GM12878 (cell line): Measurements from ENCODE around the gene CAMKK2. TPM values are rescaled to one million over a fixed set of nuclear protein-coding genes. Genes with fewer than 3 reads are reported as not detected.

Source experiments
- ATAC-seq: fragments of 200-7000 bp; cut with Tn5 transposase; 3 replicates; pipeline ENCODE4 v1.9.1; 2020; ENCODE audit warnings: mild to moderate bottlenecking, moderate library complexity
- BruUV-seq: library from RNA; stranded (reverse); fragments of 400-500 nt; replicated peaks from 2 replicates; lab custom pipeline; 2021; lab: Mats Ljungman, UMichigan
- CTCF ChIA-PET: fragments of 300-600 bp; sonication (Branson Sonifier 250); formaldehyde crosslinking; extraction: SDS; loops from one replicate; lab custom pipeline; 2021; ENCODE audit warnings: inconsistent platforms; lab: Yijun Ruan, JAX
- POLR2A ChIA-PET: fragments of 350-600 bp; formaldehyde crosslinking; extraction: SDS; loops from one replicate; lab custom pipeline; 2021; ENCODE audit warnings: inconsistent platforms; lab: Charles Lee
- RAD21 ChIA-PET: fragments of 300-600 bp; sonication (Branson Sonifier 250); formaldehyde crosslinking; loops from one replicate; lab custom pipeline; 2023; ENCODE audit warnings: antibody characterized with exemption; ENCODE audit not compliant: unreplicated experiment; lab: Charles Lee
- SMC1A ChIA-PET: fragments of 300-600 bp; sonication (Branson Sonifier 250); formaldehyde crosslinking; loops from one replicate; lab custom pipeline; 2023; ENCODE audit not compliant: unreplicated experiment, uncharacterized antibody; lab: Charles Lee
- DNase-seq: peaks from one replicate; pipeline ENCODE4 v3.0.0-alpha.2; 2011; ENCODE audit warnings: low read depth, low spot score
- FAIRE-seq: peaks from 3 replicates; lab custom pipeline; 2011; peaks lifted over from hg19 to GRCh38; lab: Jason Lieb, UNC
- H2AFZ ChIP-seq: 2 replicates; pipeline ENCODE4 v1.6.0; 2011; ENCODE audit warnings: low read depth, low read length, control low read depth; ENCODE audit not compliant: control insufficient read depth
- H3K27ac ChIP-seq: 2 replicates; pipeline ENCODE4 v1.5.1; 2011; ENCODE audit warnings: control low read depth; ENCODE audit not compliant: control insufficient read depth, insufficient read depth
- H3K27me3 ChIP-seq, 2 experiments: replicated peaks in 1 of 2; 2 replicates each; pipeline versions ENCODE4 v1.6.0 to v1.6.1; 2011; ENCODE audit warnings: low read length in 1 of 2; ENCODE audit not compliant: control insufficient read depth in 2 of 2, insufficient read depth in 2 of 2
- H3K36me3 ChIP-seq, 2 experiments: 2 replicates each; pipeline ENCODE4 v1.5.1; 2011; ENCODE audit warnings: low read length in 1 of 2; ENCODE audit not compliant: control insufficient read depth in 2 of 2, insufficient read depth in 2 of 2
- H3K4me1 ChIP-seq: 2 replicates; pipeline ENCODE4 v1.6.1; 2011; ENCODE audit warnings: mild to moderate bottlenecking, low read length, moderate library complexity, mixed read lengths; ENCODE audit not compliant: control insufficient read depth, insufficient read depth
- H3K4me2 ChIP-seq: 2 replicates; pipeline ENCODE4 v1.6.0; 2011; ENCODE audit warnings: control low read depth; ENCODE audit not compliant: control insufficient read depth, insufficient read depth
- H3K4me3 ChIP-seq: fragments of 200-600 bp; sonication (generic); 2 replicates; pipeline ENCODE4 v1.5.1; 2016
- H3K79me2 ChIP-seq: 2 replicates; pipeline ENCODE4 v1.6.0; 2011; ENCODE audit warnings: low read length; ENCODE audit not compliant: control insufficient read depth, insufficient read depth
- H3K9ac ChIP-seq: 2 replicates; pipeline ENCODE4 v1.8.0; 2011; ENCODE audit warnings: low read length, control low read depth, mixed read lengths; ENCODE audit not compliant: control insufficient read depth, insufficient read depth
- H3K9me3 ChIP-seq: replicated peaks from 3 replicates; pipeline ENCODE4 v1.5.1; 2011; ENCODE audit warnings: mild to moderate bottlenecking, low read length; ENCODE audit not compliant: control insufficient read depth, insufficient read depth
- H4K20me1 ChIP-seq: 2 replicates; pipeline ENCODE4 v1.6.0; 2011; ENCODE audit not compliant: control insufficient read depth, insufficient read depth
- ETV6 ChIP-seq, 2 experiments: fragments of 450-650 bp in 1 of 2; IDR thresholded peaks in 1 of 2; conservative IDR thresholded peaks in 1 of 2; 2 replicates each; pipeline ENCODE4 v1.6.1; 2014; ENCODE audit warnings: antibody characterized with exemption in 1 of 2, borderline replicate concordance in 1 of 2, low read depth in 1 of 2, mild to moderate bottlenecking in 1 of 2, moderate library complexity in 1 of 2
- HCFC1 ChIP-seq: fragments of 150-350 bp; IDR thresholded peaks from 2 replicates; pipeline ENCODE4 v1.6.1; 2014; ENCODE audit warnings: low read length
- NFXL1 ChIP-seq: fragments of 450-650 bp; IDR thresholded peaks from 2 replicates; pipeline ENCODE4 v1.6.1; 2017; ENCODE audit warnings: antibody characterized with exemption, mild to moderate bottlenecking, borderline replicate concordance
- STAT1 ChIP-seq: fragments of 450-650 bp; conservative IDR thresholded peaks from 2 replicates; pipeline ENCODE4 v1.6.1; 2014; ENCODE audit warnings: antibody characterized with exemption, mild to moderate bottlenecking
- YBX1 ChIP-seq: fragments of 450-650 bp; IDR thresholded peaks from 2 replicates; pipeline ENCODE4 v1.6.1; 2016; ENCODE audit warnings: antibody characterized with exemption
- WGBS: methylation state at CpG from one replicate; pipeline ENCODE4 v1.1.6; 2016; ENCODE audit warnings: low lambda C conversion rate; ENCODE audit not compliant: insufficient replicate concordance, insufficient coverage; ENCODE audit errors: missing lambda C conversion rate; 5-methylcytosine and 5-hydroxymethylcytosine counted together
- in situ Hi-C: fragments of 300-500 bp; cut with MboI; formaldehyde crosslinking; loops from 9 replicates; pipeline ENCODE4 v1.14.3; 2018; ENCODE audit warnings: mixed read lengths
- intact Hi-C: fragments of 100-400 bp; cut with micrococcal nuclease; formaldehyde crosslinking; loops from one replicate; pipeline ENCODE4 v1.14.2; 2022; ENCODE audit not compliant: unreplicated experiment
- polyA plus RNA-seq, 11 experiments: library from polyadenylated mRNA; depleted of rRNA in 4 of 11; unstranded in 6 of 11; stranded (reverse) in 5 of 11; fragments of >200 nt; fragmentation: Nextera tagmentation in 4 of 11; fragmentation: Illumina TruSeq in 1 of 11; extraction: Ambion mirVana in 4 of 11; extraction: Trizol in 1 of 11; gene quantifications; 1 replicate in 1 of 11; 2 replicates in 10 of 11; pipeline versions ENCODE4 v1.2.1 to v1.2.3, GENCODE V29; 2011 to 2016; ENCODE audit warnings: inconsistent platforms in 2 of 11, missing spikeins in 2 of 11, low read depth in 1 of 11
- total RNA-seq, 4 experiments: library from RNA; depleted of rRNA in 3 of 4; stranded (reverse); fragments of >200 nt in 3 of 4; fragmentation: Illumina TruSeq in 1 of 4; extraction: Trizol in 1 of 4; gene quantifications; 2 replicates each; pipeline versions ENCODE4 v1.2.1 to v1.2.3, GENCODE V29; 2013 to 2021
- TF ChIP-seq, protein P1 (sequence below): fragments of 150-350 bp; IDR thresholded peaks from 2 replicates; pipeline ENCODE4 v1.6.1; 2014; ENCODE audit warnings: mild to moderate bottlenecking, low read depth, low read length

CAMKK2 gene
- total and polyA plus RNA-seq, 10 of the 15 experiments (the other 5 are each of a cell fraction or from before 2014, with no cell fraction given) = 5.2 to 40.6 (median 26.6) TPM

DNA sequence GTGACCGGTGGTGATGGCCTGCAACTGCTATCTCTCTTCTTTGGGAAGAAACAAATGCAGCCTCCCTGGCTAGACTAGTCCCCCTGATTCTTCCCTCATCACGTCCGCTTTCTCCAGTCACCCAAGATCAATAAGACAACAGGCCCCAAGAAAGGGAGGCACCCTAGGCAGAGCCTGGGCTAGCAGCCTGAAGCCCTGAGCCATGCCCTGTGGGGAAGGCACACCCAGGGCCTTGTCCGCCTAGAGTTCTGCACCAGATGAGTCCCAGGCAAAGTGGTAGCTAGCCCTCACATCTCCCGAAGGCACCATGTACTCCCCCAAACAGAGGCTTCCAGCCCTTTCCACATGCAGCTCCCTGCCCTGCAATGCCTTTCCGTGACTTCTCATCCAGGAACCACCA lies 35.1 kb downstream of the CAMKK2 start:
- Histone ChIP-seq H3K79me2 (no peaks in the 10 kb centered on the region), H3K27me3 (no peaks in the 10 kb centered on the region), H3K9me3 (no peaks in the 10 kb centered on the region), H3K9ac (no peak overlapping the region), H3K4me3 (no peak overlapping the region), H2AFZ (no peak overlapping the region), H3K27ac (no peak overlapping the region), H4K20me1 (no peaks in the 10 kb centered on the region), H3K4me2 (no peak overlapping the region), H3K36me3 (peaks cover 5 to 12% of the 10 kb centered on the region in 2 experiments), H3K4me1 (peaks cover 5% of the 10 kb centered on the region)
- TF ChIP-seq STAT1 (no peak), YBX1 (no peak)
- TF ChIP-seq, protein P1, sequence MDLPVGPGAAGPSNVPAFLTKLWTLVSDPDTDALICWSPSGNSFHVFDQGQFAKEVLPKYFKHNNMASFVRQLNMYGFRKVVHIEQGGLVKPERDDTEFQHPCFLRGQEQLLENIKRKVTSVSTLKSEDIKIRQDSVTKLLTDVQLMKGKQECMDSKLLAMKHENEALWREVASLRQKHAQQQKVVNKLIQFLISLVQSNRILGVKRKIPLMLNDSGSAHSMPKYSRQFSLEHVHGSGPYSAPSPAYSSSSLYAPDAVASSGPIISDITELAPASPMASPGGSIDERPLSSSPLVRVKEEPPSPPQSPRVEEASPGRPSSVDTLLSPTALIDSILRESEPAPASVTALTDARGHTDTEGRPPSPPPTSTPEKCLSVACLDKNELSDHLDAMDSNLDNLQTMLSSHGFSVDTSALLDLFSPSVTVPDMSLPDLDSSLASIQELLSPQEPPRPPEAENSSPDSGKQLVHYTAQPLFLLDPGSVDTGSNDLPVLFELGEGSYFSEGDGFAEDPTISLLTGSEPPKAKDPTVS = no peak
- DNase-seq (no peak), FAIRE-seq (no peak), ATAC-seq (no peak)
- ChIA-PET CTCF (no interaction called here), SMC1A (interaction anchor here (1.0 kb wide), 1 partner anchor 27 kb away, joined by 3 read pairs; no protein-coding TSS in a partner anchor), POLR2A (interaction anchor here (0.6 kb wide), 1 partner anchor 303 kb away, joined by 3 read pairs; no protein-coding TSS in a partner anchor), RAD21 (no interaction called here)
- WGBS = 100% methylated on average over 6 of the region's 6 CpGs
- in situ Hi-C loops (no loop called here), intact Hi-C loops (no loop called here)
- no TSS peak for BruUV-seq

DNA sequence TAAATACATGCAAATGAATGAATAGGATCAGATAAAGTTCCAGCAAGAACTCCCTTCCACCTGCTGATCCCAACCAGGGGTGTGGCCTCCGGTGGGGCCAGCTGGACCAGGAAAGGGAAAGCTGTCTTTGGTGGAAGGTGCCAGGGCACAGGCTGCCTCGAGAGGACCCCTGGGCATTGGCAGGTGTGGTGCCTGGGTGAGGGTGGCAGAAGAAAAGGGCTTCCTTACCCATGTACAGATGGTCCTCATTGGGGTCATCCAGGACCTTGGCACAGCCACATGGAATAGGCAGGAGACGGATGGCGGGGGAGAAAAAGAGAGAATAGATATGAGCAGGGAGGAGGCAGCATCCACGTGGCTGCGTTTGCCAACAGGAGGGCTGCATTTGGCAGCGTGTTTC lies 36.4 kb downstream of the CAMKK2 start:
- Histone ChIP-seq H3K79me2 (no peaks in the 10 kb centered on the region), H3K27me3 (no peaks in the 10 kb centered on the region), H4K20me1 (no peaks in the 10 kb centered on the region), H3K4me1 (peaks cover 5% of the 10 kb centered on the region), H3K9ac (no peak overlapping the region), H3K27ac (no peak overlapping the region), H2AFZ (no peak overlapping the region), H3K4me3 (no peak overlapping the region), H3K4me2 (no peak overlapping the region), H3K9me3 (no peaks in the 10 kb centered on the region), H3K36me3 (peaks cover 10 to 15% of the 10 kb centered on the region in 2 experiments)
- intact Hi-C loops (no loop called here), in situ Hi-C loops (no loop called here)
- CTCF ChIA-PET = interaction anchor here (0.9 to 1.4 kb wide), 2 partner anchors 28 to 46 kb away, joined by 3 to 4 read pairs; no protein-coding TSS in a partner anchor
- ATAC-seq (no peak), FAIRE-seq (no peak), DNase-seq (no peak)
- POLR2A ChIA-PET = interaction anchor here (0.8 kb wide), 1 partner anchor 9 kb away, joined by 3 read pairs; no protein-coding TSS in a partner anchor
- SMC1A ChIA-PET = interaction anchor here (1.2 to 3.6 kb wide), 6 partner anchors 9 to 35 kb away, joined by 4 to 20 read pairs (median 8); no protein-coding TSS in a partner anchor
- no TSS peak for BruUV-seq
- RAD21 ChIA-PET = interaction anchor here (0.8 to 2.3 kb wide), 3 partner anchors 19 to 35 kb away, joined by 3 to 15 read pairs (median 4); partner anchors contain the start of gene CAMKK2
- WGBS = 62% methylated on average over 7 of the region's 7 CpGs
- TF ChIP-seq ETV6 (conservative IDR thresholded peaks at IDR 0.05 in 1 of 2, IDR thresholded peaks at IDR 0.05 in 1 of 2; ENCODE audit: borderline replicate concordance in 1 of 2, low read depth in 1 of 2) (no peak), HCFC1 (no peak), NFXL1 (no peak)
